Tibial artery (tissue), 4 donors: ENCODE results near the gene LIPC.

Experiments
- DNase-seq, 2 donors: peaks; one replicate each; pipeline ENCODE4 v3.0.0-alpha.2; 2019
- H3K27ac ChIP-seq, 2 donors: fragments of 200-600 bp; sonication (generic) in 1 of 2; 1 replicate in 1 of 2; 2 replicates in 1 of 2; pipeline ENCODE4 v1.5.1; 2018 to 2019; ENCODE audit warnings: mild to moderate bottlenecking in 1 of 2
- H3K27me3 ChIP-seq, 2 donors: fragments of 200-600 bp; sonication (generic) in 1 of 2; one replicate each; pipeline versions ENCODE4 v1.5.1 to v1.6.0; 2016 to 2019
- H3K36me3 ChIP-seq, 3 donors: fragments of 200-600 bp; sonication (generic) in 2 of 3; one replicate each; pipeline ENCODE4 v1.5.1; 2016 to 2019; ENCODE audit warnings: mild to moderate bottlenecking in 2 of 3
- H3K4me1 ChIP-seq, 4 donors: fragments of 200-600 bp; sonication (generic) in 2 of 4; 1 replicate in 3 of 4; 2 replicates in 1 of 4; pipeline ENCODE4 v1.5.1; 2016 to 2019
- H3K4me3 ChIP-seq, 2 donors: fragments of 200-600 bp; sonication (generic) in 1 of 2; 1 replicate in 1 of 2; 2 replicates in 1 of 2; pipeline ENCODE4 v1.5.1; 2018 to 2019; ENCODE audit warnings: mild to moderate bottlenecking in 2 of 2
- H3K9me3 ChIP-seq, 3 donors: fragments of 200-600 bp; sonication (generic) in 1 of 3; one replicate each; pipeline ENCODE4 v1.5.1; 2016 to 2019
- CTCF ChIP-seq, 2 experiments: fragments of 200-600 bp in 1 of 2; fragments of 450-650 bp in 1 of 2; IDR thresholded peaks; one replicate each; pipeline ENCODE4 v1.5.1; 2017 to 2019; ENCODE audit warnings: antibody characterized with exemption in 2 of 2, mild to moderate bottlenecking in 1 of 2, moderate library complexity in 1 of 2
- intact Hi-C: fragments of 100-400 bp; cut with DNase I; formaldehyde crosslinking; loops from one replicate; pipeline ENCODE4 v1.15.0; 2023; ENCODE audit warnings: low total_unique reads

LIPC gene

GRCh38 chr15:58497046-58497785 lies 65.4 kb downstream of the LIPC start:
- Histone ChIP-seq H3K36me3 (no peaks in the 10 kb centered on the region), H3K4me1 (no peaks in the 10 kb centered on the region), H3K27ac (no peak overlapping the region), H3K4me3 (no peak overlapping the region), H3K9me3 (no peaks in the 10 kb centered on the region), H3K27me3 (peaks cover 0 to 9% of the 10 kb centered on the region in 2 donors)
- no peak for DNase-seq
- intact Hi-C loops, result no loop called here
- TF ChIP-seq CTCF (IDR thresholded peaks at IDR 0.05), result no peak

GRCh38 chr15:58498821-58499580 lies 67.2 kb downstream of the LIPC start:
- Histone ChIP-seq H3K9me3 (no peaks in the 10 kb centered on the region), H3K36me3 (no peaks in the 10 kb centered on the region), H3K4me3 (no peak overlapping the region), H3K27me3 (peaks cover 0 to 9% of the 10 kb centered on the region in 2 donors), H3K4me1 (no peaks in the 10 kb centered on the region), H3K27ac (no peak overlapping the region)
- intact Hi-C loops, result no loop called here
- no peak for DNase-seq
- no peak for TF ChIP-seq CTCF (IDR thresholded peaks at IDR 0.05)

GRCh38 chr15:58501006-58501405 lies 69.2 kb downstream of the LIPC start:
- Histone ChIP-seq H3K4me3 (no peak overlapping the region), H3K4me1 (peaks cover 0 to 6% (median 3%) of the 10 kb centered on the region in 4 donors), H3K27ac (no peak overlapping the region), H3K9me3 (no peaks in the 10 kb centered on the region), H3K27me3 (peaks cover 0 to 9% of the 10 kb centered on the region in 2 donors), H3K36me3 (no peaks in the 10 kb centered on the region)
- intact Hi-C loops, result no loop called here
- TF ChIP-seq CTCF (IDR thresholded peaks at IDR 0.05), result no peak
- no peak for DNase-seq

GRCh38 chr15:58501636-58502188 lies 69.9 kb downstream of the LIPC start:
- no peak for TF ChIP-seq CTCF (IDR thresholded peaks at IDR 0.05)
- no peak for DNase-seq
- Histone ChIP-seq H3K36me3 (no peaks in the 10 kb centered on the region), H3K27me3 (peaks cover 0 to 9% of the 10 kb centered on the region in 2 donors), H3K4me3 (no peak overlapping the region), H3K27ac (no peak overlapping the region), H3K4me1 (peaks cover 0 to 12% (median 5%) of the 10 kb centered on the region in 4 donors), H3K9me3 (no peaks in the 10 kb centered on the region)
- intact Hi-C loops, result no loop called here

- Histone ChIP-seq H3K4me3 (no peak overlapping the region), H3K36me3 (no peaks in the 10 kb centered on the region), H3K27ac (no peak overlapping the region), H3K27me3 (no peaks in the 10 kb centered on the region), H3K4me1 (peaks cover 0 to 12% (median 5%) of the 10 kb centered on the region in 4 donors), H3K9me3 (no peaks in the 10 kb centered on the region)
- DNase-seq, result no peak
- intact Hi-C loops, result no loop called here
- TF ChIP-seq CTCF (IDR thresholded peaks at IDR 0.05), result no peak
Measured at GRCh38 chr15:58503139-58504027, 71.6 kb downstream of the LIPC start.
